Thoracic aorta (tissue), 2 donors: ENCODE data around the gene POU2F3. TPM values are rescaled to one million over a fixed set of nuclear protein-coding genes. Genes with fewer than 3 reads are reported as not detected.

Experiments used
- ATAC-seq: fragments of 150-250 bp; one replicate; pipeline ENCODE4 v1.8.0; 2017; ENCODE audit warnings: low read depth; ENCODE audit not compliant: insufficient number of reproducible peaks, low FRiP score
- DNase-seq: peaks from one replicate; pipeline ENCODE4 v3.0.0-alpha.2; 2020; ENCODE audit warnings: low spot score
- H3K27ac ChIP-seq, 2 donors: fragments of 200-600 bp; sonication (generic); 1 replicate in 1 of 2; 2 replicates in 1 of 2; pipeline ENCODE4 v1.5.1; 2016; ENCODE audit warnings: mild to moderate bottlenecking in 2 of 2, moderate library complexity in 2 of 2
- H3K27me3 ChIP-seq: fragments of 200-600 bp; sonication (generic); replicated peaks from 2 replicates; pipeline ENCODE4 v1.6.0; 2016; ENCODE audit warnings: mild to moderate bottlenecking; ENCODE audit not compliant: insufficient read depth
- H3K36me3 ChIP-seq: fragments of 200-600 bp; sonication (generic); one replicate; pipeline ENCODE4 v1.5.1; 2016
- H3K4me1 ChIP-seq, 2 donors: fragments of 200-600 bp; sonication (generic); 1 replicate in 1 of 2; 2 replicates in 1 of 2; pipeline versions ENCODE4 v1.5.1 to v1.6.0; 2016; ENCODE audit warnings: low read depth in 2 of 2, mild to moderate bottlenecking in 1 of 2; ENCODE audit not compliant: control insufficient read depth in 1 of 2
- H3K4me3 ChIP-seq: fragments of 200-600 bp; sonication (generic); 2 replicates; pipeline ENCODE4 v1.5.1; 2016; ENCODE audit warnings: mild to moderate bottlenecking
- H3K9me3 ChIP-seq: fragments of 200-600 bp; sonication (generic); 2 replicates; pipeline ENCODE4 v1.5.1; 2016
- CTCF ChIP-seq: fragments of 200-600 bp; sonication (generic); IDR thresholded peaks from one replicate; pipeline ENCODE4 v1.5.1; 2019; ENCODE audit warnings: antibody characterized with exemption
- total RNA-seq, 2 donors: library from RNA; depleted of rRNA; stranded (reverse); fragments of >200 nt; gene quantifications; one replicate each; pipeline versions ENCODE4 v1.1.0 to v1.2.3, GENCODE V29; 2016

POU2F3 gene
- total RNA-seq, 2 donors from 2014 or later: not detected

GRCh38 chr11:120259988-120260565 is 20.1 kb downstream of the POU2F3 start:
- no peak for DNase-seq
- Histone ChIP-seq H3K36me3 (no peaks in the 10 kb centered on the region), H3K9me3 (no peaks in the 10 kb centered on the region), H3K27ac (no peak overlapping the region), H3K27me3 (no peaks in the 10 kb centered on the region), H3K4me1 (no peaks in the 10 kb centered on the region), H3K4me3 (no peak overlapping the region)
- no peak for ATAC-seq
- TF ChIP-seq CTCF: no peak

GRCh38 chr11:120260616-120261015 is 20.7 kb downstream of the POU2F3 start:
- no peak for ATAC-seq
- no peaks in the 10 kb centered on the region for H3K9me3 ChIP-seq

GRCh38 chr11:120261321-120261720 is 21.4 kb downstream of the POU2F3 start:
- no peaks in the 10 kb centered on the region for H3K9me3 ChIP-seq
- H3K4me3 ChIP-seq: no peak overlapping the region
- H3K27me3 ChIP-seq: no peaks in the 10 kb centered on the region
- no peak for TF ChIP-seq CTCF
- ATAC-seq (no peak), DNase-seq (no peak)
- no peaks in the 10 kb centered on the region for H3K36me3 ChIP-seq
- no peaks in the 10 kb centered on the region for H3K4me1 ChIP-seq
- no peak overlapping the region for H3K27ac ChIP-seq

More at GRCh38 chr11:120260616-120261015, 20.7 kb downstream of the POU2F3 start:
- no peak for DNase-seq
- Histone ChIP-seq H3K4me1 (no peaks in the 10 kb centered on the region), H3K4me3 (no peak overlapping the region), H3K27me3 (no peaks in the 10 kb centered on the region), H3K36me3 (no peaks in the 10 kb centered on the region), H3K27ac (no peak overlapping the region)
- no peak for TF ChIP-seq CTCF

GRCh38 chr11:120261931-120262330 is 22.0 kb downstream of the POU2F3 start:
- Histone ChIP-seq H3K4me3 (no peak overlapping the region), H3K9me3 (no peaks in the 10 kb centered on the region), H3K36me3 (no peaks in the 10 kb centered on the region), H3K4me1 (no peaks in the 10 kb centered on the region), H3K27ac (no peak overlapping the region), H3K27me3 (no peaks in the 10 kb centered on the region)
- no peak for TF ChIP-seq CTCF
- no peak for DNase-seq
- no peak for ATAC-seq

- Histone ChIP-seq H3K4me1 (no peaks in the 10 kb centered on the region), H3K36me3 (no peaks in the 10 kb centered on the region), H3K4me3 (no peak overlapping the region), H3K9me3 (no peaks in the 10 kb centered on the region), H3K27ac (no peak overlapping the region), H3K27me3 (no peaks in the 10 kb centered on the region)
- TF ChIP-seq CTCF: no peak
- no peak for DNase-seq
- no peak for ATAC-seq
These were observed 27.4 kb downstream of the POU2F3 start for GRCh38 chr11:120267319-120267718.
